ENCODE data around the gene SPIC.
A peak's percentile ranks its signal among the peaks of the same experiment; 100 is the strongest.

- TF ChIP-seq CTCF (IDR thresholded peaks at IDR 0.05) (no peak), POLR2A (IDR thresholded peaks at IDR 0.05; ENCODE audit: low read depth) (no peak), POLR2AphosphoS5 (IDR thresholded peaks at IDR 0.05) (peak in 1 of 2 donors; percentile 35)
Observed at GRCh38 chr12:101459642-101460346, 15.3 kb upstream of the SPIC start.

All from esophagus muscularis mucosa (tissue), 3 donors.